Fibroblast of mammary gland (primary cell): Measurements from ENCODE around the gene KCNK5.

Source experiments
- DNase-seq: peaks from one replicate; pipeline ENCODE4 v3.0.0-alpha.2; 2010; ENCODE audit warnings: low read depth
- H3K4me3 ChIP-seq: 2 replicates; pipeline ENCODE4 v1.5.1; 2011; ENCODE audit warnings: low read depth, mild to moderate bottlenecking, low read length, moderate library complexity; ENCODE audit not compliant: control insufficient read depth
- CTCF ChIP-seq: conservative IDR thresholded peaks from 2 replicates; pipeline ENCODE4 v1.5.1; 2011; ENCODE audit warnings: low read depth, low read length, inconsistent platforms; ENCODE audit not compliant: control insufficient read depth, insufficient read depth

KCNK5 gene

GRCh38 chr6:39140556-39141167, 88.6 kb downstream of the KCNK5 start:
- no peak for TF ChIP-seq CTCF
- DNase-seq, result no peak

More at GRCh38 chr6:39140556-39141167, 88.6 kb downstream of the KCNK5 start:
- no peak overlapping the region for H3K4me3 ChIP-seq
